SK-N-SH treated with all-trans-retinoic acid at 6 μM for 48 hours (cell line): Measurements from ENCODE around the gene ZNHIT2.
"Not testable (repeated sequence)": the region's sequence is repeated elsewhere in the genome, so short reads cannot be mapped to it uniquely, and the experiment has no call there.

Experiments used
- ATAC-seq: fragments of 200-7000 bp; cut with Tn5 transposase; 3 replicates; pipeline ENCODE4 v1.9.1; 2020; ENCODE audit warnings: mild to moderate bottlenecking, moderate library complexity
- ARNTL ChIP-seq: fragments of 450-650 bp; formaldehyde crosslinking; IDR thresholded peaks from 2 replicates; pipeline ENCODE4 v1.5.0; 2020; ENCODE audit warnings: low read depth, mild to moderate bottlenecking, moderate library complexity, borderline replicate concordance
- BACH2 ChIP-seq: fragments of 250-450 bp; sonication (Bioruptor Pico); IDR thresholded peaks from 2 replicates; pipeline ENCODE4 v1.9.0; 2021; ENCODE audit warnings: mild to moderate bottlenecking, borderline replicate concordance
- CSDC2 ChIP-seq: fragments of 250-450 bp; sonication (Bioruptor Pico); IDR thresholded peaks from 2 replicates; pipeline ENCODE4 v1.5.0; 2020; ENCODE audit warnings: mild to moderate bottlenecking, moderate library complexity
- ESRRG ChIP-seq: fragments of 250-450 bp; sonication (Bioruptor Pico); IDR thresholded peaks from 2 replicates; pipeline ENCODE4 v1.6.1; 2021; ENCODE audit warnings: mild to moderate bottlenecking
- ISL1 ChIP-seq: fragments of 250-450 bp; sonication (Bioruptor Pico); IDR thresholded peaks from 2 replicates; pipeline ENCODE4 v2.1.2; 2022; ENCODE audit warnings: mild to moderate bottlenecking, moderate library complexity
- OSR1 ChIP-seq: fragments of 250-450 bp; sonication (Bioruptor Pico); IDR thresholded peaks from 2 replicates; pipeline ENCODE4 v1.8.0; 2022; ENCODE audit warnings: moderate library complexity, mild to moderate bottlenecking, inconsistent platforms
- PPARA ChIP-seq: fragments of 250-450 bp; sonication (Bioruptor Pico); IDR thresholded peaks from 2 replicates; pipeline ENCODE4 v1.5.0; 2020; ENCODE audit warnings: mild to moderate bottlenecking, borderline replicate concordance
- RARB ChIP-seq: fragments of 250-450 bp; sonication (Bioruptor Pico); IDR thresholded peaks from 2 replicates; pipeline ENCODE4 v1.8.0; 2021; ENCODE audit warnings: mild to moderate bottlenecking, moderate library complexity
- SNAI2 ChIP-seq: fragments of 250-450 bp; sonication (Bioruptor Pico); IDR thresholded peaks from 2 replicates; pipeline ENCODE4 v1.5.0; 2020; ENCODE audit warnings: mild to moderate bottlenecking, moderate library complexity
- TCF4 ChIP-seq: fragments of 250-450 bp; sonication (Bioruptor Pico); IDR thresholded peaks from 2 replicates; pipeline ENCODE4 v1.8.0; 2021; ENCODE audit warnings: mild to moderate bottlenecking, moderate library complexity, borderline replicate concordance
- TOX ChIP-seq: fragments of 250-450 bp; sonication (Bioruptor Pico); IDR thresholded peaks from 2 replicates; pipeline ENCODE4 v1.8.0; 2021; ENCODE audit warnings: mild to moderate bottlenecking, moderate library complexity, borderline replicate concordance
- ZFP3 ChIP-seq: fragments of 250-450 bp; sonication (Bioruptor Pico); IDR thresholded peaks from 2 replicates; pipeline ENCODE4 v1.5.0; 2020; ENCODE audit warnings: mild to moderate bottlenecking, moderate library complexity
- ZFP30 ChIP-seq: fragments of 450-650 bp; formaldehyde crosslinking; IDR thresholded peaks from 2 replicates; pipeline ENCODE4 v1.5.0; 2022; ENCODE audit warnings: mild to moderate bottlenecking, moderate library complexity
- ZNF565 ChIP-seq: fragments of 450-650 bp; formaldehyde crosslinking; conservative IDR thresholded peaks from 2 replicates; pipeline ENCODE4 v1.5.0; 2020; ENCODE audit warnings: low read depth, mild to moderate bottlenecking, moderate library complexity
- ZNF70 ChIP-seq: fragments of 450-650 bp; formaldehyde crosslinking; IDR thresholded peaks from 2 replicates; pipeline ENCODE4 v1.5.0; 2020; ENCODE audit warnings: mild to moderate bottlenecking, moderate library complexity
- ZNF8 ChIP-seq: fragments of 450-650 bp; formaldehyde crosslinking; IDR thresholded peaks from 2 replicates; pipeline ENCODE4 v1.5.0; 2020; ENCODE audit warnings: mild to moderate bottlenecking, moderate library complexity
- TF ChIP-seq, protein P1 (sequence below): fragments of 250-450 bp; sonication (Bioruptor Pico); IDR thresholded peaks from 2 replicates; pipeline ENCODE4 v1.5.1; 2020; ENCODE audit warnings: low read depth, mild to moderate bottlenecking, moderate library complexity
- TF ChIP-seq, protein P2 (sequence below): fragments of 250-450 bp; sonication (Bioruptor Pico); IDR thresholded peaks from 2 replicates; pipeline ENCODE4 v1.8.0; 2021; ENCODE audit warnings: low read depth, mild to moderate bottlenecking, moderate library complexity, borderline replicate concordance
- TF ChIP-seq, protein P3 (sequence below): fragments of 250-450 bp; sonication (Bioruptor Pico); IDR thresholded peaks from 2 replicates; pipeline ENCODE4 v1.5.1; 2021; ENCODE audit warnings: mild to moderate bottlenecking, moderate library complexity
- TF ChIP-seq, protein P4 (sequence below): fragments of 250-450 bp; sonication (Bioruptor Pico); IDR thresholded peaks from 2 replicates; pipeline ENCODE4 v1.8.0; 2020; ENCODE audit warnings: mild to moderate bottlenecking, moderate library complexity, borderline replicate concordance
- TF ChIP-seq, protein P5 (sequence below): fragments of 250-450 bp; sonication (Bioruptor Pico); IDR thresholded peaks from 2 replicates; pipeline ENCODE4 v1.5.0; 2020; ENCODE audit warnings: mild to moderate bottlenecking, moderate library complexity

ZNHIT2 gene

DNA sequence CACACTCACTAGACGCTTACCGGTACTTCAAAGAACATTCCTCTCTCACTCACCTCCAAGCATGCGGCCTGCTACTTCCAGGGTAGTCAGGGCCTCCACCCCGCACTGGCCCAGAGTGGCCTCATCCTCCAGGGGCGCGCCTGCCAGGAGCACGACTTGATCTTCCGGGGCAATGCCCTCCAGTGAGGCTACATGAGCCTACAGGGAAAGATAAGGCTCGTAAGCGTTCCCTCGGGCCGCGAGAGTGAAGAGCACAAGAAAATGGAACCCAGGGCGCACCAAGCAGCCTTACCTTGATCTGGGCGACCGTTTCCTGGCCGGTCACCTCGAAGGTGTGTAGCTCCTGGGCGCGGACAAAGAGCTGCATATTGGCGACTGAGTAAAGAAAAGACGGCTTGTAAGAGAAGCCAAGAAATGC, 4.0 kb upstream of the ZNHIT2 start:
- TF ChIP-seq BACH2 (CRISPR knock-in tag) (no peak), OSR1 (CRISPR knock-in tag) (no peak), TCF4 (CRISPR knock-in tag) (no peak), ZNF8 (CRISPR knock-in tag) (no peak), ZNF70 (CRISPR knock-in tag) (no peak)
- TF ChIP-seq, protein P1, sequence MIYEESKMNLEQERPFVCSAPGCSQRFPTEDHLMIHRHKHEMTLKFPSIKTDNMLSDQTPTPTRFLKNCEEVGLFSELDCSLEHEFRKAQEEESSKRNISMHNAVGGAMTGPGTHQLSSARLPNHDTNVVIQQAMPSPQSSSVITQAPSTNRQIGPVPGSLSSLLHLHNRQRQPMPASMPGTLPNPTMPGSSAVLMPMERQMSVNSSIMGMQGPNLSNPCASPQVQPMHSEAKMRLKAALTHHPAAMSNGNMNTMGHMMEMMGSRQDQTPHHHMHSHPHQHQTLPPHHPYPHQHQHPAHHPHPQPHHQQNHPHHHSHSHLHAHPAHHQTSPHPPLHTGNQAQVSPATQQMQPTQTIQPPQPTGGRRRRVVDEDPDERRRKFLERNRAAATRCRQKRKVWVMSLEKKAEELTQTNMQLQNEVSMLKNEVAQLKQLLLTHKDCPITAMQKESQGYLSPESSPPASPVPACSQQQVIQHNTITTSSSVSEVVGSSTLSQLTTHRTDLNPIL = no peak
- no peak for ATAC-seq

DNA sequence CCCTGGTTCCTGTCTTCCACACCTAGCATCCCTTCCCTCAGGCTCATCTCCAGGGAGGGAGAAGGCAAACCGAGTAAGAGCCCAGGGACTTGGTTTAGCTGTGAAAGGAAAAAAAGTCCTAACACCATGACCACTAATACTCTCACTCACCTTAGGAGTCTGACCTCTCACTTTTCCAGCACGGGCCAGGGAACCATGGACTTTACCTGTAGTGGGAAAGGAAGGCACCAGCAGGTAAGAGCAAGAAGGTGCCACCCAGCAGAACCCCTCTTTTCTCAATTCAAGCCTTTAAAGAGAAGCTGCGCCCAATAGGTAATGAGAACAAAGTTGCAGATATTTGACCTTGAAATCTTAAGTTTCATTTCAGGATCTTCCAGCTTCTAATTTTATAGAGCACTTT, 3.3 kb upstream of the ZNHIT2 start:
- no peak for TF ChIP-seq ZNF565 (CRISPR knock-in tag)
- TF ChIP-seq, protein P2, sequence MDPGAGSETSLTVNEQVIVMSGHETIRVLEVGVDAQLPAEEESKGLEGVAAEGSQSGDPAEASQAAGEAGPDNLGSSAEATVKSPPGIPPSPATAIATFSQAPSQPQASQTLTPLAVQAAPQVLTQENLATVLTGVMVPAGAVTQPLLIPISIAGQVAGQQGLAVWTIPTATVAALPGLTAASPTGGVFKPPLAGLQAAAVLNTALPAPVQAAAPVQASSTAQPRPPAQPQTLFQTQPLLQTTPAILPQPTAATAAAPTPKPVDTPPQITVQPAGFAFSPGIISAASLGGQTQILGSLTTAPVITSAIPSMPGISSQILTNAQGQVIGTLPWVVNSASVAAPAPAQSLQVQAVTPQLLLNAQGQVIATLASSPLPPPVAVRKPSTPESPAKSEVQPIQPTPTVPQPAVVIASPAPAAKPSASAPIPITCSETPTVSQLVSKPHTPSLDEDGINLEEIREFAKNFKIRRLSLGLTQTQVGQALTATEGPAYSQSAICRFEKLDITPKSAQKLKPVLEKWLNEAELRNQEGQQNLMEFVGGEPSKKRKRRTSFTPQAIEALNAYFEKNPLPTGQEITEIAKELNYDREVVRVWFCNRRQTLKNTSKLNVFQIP (CRISPR knock-in tag) = no peak
- TF ChIP-seq, protein P3, sequence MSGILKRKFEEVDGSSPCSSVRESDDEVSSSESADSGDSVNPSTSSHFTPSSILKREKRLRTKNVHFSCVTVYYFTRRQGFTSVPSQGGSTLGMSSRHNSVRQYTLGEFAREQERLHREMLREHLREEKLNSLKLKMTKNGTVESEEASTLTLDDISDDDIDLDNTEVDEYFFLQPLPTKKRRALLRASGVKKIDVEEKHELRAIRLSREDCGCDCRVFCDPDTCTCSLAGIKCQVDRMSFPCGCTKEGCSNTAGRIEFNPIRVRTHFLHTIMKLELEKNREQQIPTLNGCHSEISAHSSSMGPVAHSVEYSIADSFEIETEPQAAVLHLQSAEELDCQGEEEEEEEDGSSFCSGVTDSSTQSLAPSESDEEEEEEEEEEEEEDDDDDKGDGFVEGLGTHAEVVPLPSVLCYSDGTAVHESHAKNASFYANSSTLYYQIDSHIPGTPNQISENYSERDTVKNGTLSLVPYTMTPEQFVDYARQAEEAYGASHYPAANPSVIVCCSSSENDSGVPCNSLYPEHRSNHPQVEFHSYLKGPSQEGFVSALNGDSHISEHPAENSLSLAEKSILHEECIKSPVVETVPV = no peak
- no peak for TF ChIP-seq TOX (CRISPR knock-in tag)
- no peak for TF ChIP-seq ZFP3 (CRISPR knock-in tag)
- no peak for TF ChIP-seq ZFP30
- TF ChIP-seq PPARA = no peak
- TF ChIP-seq CSDC2 (CRISPR knock-in tag) = no peak
- TF ChIP-seq, protein P1 = no peak
- TF ChIP-seq BACH2 (CRISPR knock-in tag) = no peak
- no peak for TF ChIP-seq ARNTL
- no peak for TF ChIP-seq TCF4 (CRISPR knock-in tag)
- TF ChIP-seq SNAI2 (CRISPR knock-in tag) = no peak
- TF ChIP-seq, protein P4, sequence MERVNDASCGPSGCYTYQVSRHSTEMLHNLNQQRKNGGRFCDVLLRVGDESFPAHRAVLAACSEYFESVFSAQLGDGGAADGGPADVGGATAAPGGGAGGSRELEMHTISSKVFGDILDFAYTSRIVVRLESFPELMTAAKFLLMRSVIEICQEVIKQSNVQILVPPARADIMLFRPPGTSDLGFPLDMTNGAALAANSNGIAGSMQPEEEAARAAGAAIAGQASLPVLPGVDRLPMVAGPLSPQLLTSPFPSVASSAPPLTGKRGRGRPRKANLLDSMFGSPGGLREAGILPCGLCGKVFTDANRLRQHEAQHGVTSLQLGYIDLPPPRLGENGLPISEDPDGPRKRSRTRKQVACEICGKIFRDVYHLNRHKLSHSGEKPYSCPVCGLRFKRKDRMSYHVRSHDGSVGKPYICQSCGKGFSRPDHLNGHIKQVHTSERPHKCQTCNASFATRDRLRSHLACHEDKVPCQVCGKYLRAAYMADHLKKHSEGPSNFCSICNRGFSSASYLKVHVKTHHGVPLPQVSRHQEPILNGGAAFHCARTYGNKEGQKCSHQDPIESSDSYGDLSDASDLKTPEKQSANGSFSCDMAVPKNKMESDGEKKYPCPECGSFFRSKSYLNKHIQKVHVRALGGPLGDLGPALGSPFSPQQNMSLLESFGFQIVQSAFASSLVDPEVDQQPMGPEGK = no peak
- TF ChIP-seq, protein P5, sequence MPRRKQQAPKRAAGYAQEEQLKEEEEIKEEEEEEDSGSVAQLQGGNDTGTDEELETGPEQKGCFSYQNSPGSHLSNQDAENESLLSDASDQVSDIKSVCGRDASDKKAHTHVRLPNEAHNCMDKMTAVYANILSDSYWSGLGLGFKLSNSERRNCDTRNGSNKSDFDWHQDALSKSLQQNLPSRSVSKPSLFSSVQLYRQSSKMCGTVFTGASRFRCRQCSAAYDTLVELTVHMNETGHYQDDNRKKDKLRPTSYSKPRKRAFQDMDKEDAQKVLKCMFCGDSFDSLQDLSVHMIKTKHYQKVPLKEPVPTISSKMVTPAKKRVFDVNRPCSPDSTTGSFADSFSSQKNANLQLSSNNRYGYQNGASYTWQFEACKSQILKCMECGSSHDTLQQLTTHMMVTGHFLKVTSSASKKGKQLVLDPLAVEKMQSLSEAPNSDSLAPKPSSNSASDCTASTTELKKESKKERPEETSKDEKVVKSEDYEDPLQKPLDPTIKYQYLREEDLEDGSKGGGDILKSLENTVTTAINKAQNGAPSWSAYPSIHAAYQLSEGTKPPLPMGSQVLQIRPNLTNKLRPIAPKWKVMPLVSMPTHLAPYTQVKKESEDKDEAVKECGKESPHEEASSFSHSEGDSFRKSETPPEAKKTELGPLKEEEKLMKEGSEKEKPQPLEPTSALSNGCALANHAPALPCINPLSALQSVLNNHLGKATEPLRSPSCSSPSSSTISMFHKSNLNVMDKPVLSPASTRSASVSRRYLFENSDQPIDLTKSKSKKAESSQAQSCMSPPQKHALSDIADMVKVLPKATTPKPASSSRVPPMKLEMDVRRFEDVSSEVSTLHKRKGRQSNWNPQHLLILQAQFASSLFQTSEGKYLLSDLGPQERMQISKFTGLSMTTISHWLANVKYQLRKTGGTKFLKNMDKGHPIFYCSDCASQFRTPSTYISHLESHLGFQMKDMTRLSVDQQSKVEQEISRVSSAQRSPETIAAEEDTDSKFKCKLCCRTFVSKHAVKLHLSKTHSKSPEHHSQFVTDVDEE = no peak
- TF ChIP-seq ESRRG (CRISPR knock-in tag) = no peak
- TF ChIP-seq ZNF70 (CRISPR knock-in tag) = no peak
- TF ChIP-seq ZNF8 (CRISPR knock-in tag) = no peak
- TF ChIP-seq ISL1 (CRISPR knock-in tag) = no peak
- ATAC-seq = no peak

DNA sequence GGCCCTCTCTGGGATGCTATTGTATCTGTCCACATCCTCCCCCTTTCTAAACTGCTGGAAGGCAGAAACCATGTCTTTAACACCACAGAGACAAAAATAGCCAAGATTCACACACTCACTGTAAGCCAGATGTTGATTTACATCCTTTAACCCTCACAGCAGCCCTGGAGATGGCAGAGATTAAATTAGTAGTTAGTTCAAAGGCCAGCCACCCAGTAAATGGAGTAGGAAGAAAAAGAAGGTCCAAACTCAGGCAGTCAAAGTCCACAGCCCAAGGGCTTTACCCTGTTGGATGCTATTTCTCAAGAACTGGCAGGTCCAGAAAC, 2.1 kb upstream of the ZNHIT2 start:
- TF ChIP-seq RARB (CRISPR knock-in tag) (no peak), SNAI2 (CRISPR knock-in tag) (no peak)
- TF ChIP-seq, protein P5 = no peak
- ATAC-seq = no peak

DNA sequence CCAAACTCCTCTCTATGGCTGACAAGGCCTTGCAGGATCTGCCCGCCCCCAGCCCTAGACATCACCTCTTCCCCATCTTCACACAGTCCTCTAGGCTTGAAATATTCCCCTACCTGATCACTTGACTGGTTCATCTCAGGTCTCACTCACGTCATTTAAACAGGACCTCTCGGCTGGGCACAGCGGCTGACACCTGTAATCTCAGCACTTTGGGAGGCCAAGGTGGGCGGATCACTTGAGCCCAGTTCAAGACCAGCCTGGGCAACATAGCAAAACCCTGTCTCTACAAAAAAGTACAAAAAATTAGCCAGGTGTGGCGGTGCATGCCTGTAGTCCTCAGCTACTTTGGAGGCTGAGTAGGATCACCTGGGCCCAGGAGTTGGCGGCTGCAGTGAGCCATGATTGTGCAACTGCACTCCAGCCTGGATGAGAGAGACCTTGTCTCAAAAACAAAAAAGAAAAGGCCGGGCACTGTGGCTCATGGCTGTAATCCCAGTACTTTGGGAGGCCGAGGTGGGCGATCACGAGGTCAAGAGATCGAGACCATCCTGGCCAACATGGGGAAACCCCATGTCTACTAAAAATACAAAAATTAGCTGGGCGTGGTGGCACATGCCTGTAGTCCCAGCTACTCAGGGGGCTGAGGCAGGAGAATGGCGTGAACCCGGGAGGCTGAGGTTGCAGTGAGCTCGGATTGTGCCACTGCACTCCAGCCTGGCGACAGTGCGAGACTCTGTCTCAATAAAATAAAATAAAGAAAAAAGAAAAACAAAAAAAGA, 1.6 kb upstream of the ZNHIT2 start:
- not testable (repeated sequence) for ATAC-seq
